ENCODE measurements around the gene MYO7B.

- TF ChIP-seq POLR2A (IDR thresholded peaks at IDR 0.05) (no peak), CTCF (IDR thresholded peaks at IDR 0.05) (no peak)
Observed at GRCh38 chr2:127565261-127566138, 30.0 kb downstream of the MYO7B start.

All from thyroid gland (tissue), 4 donors.